Adrenal gland (tissue), 5 donors: ENCODE measurements around the gene NOP56.

Experiments used
- POLR2A ChIP-seq, 2 donors: fragments of 450-650 bp; IDR thresholded peaks; one replicate each; pipeline ENCODE4 v1.6.1; 2017; ENCODE audit warnings: antibody characterized with exemption in 2 of 2, mild to moderate bottlenecking in 2 of 2, moderate library complexity in 1 of 2
- TF ChIP-seq, protein P1 (sequence below), 6 experiments: fragments of 450-650 bp in 4 of 6; fragments of 200-600 bp in 2 of 6; sonication (generic) in 1 of 6; IDR thresholded peaks; 1 replicate in 5 of 6; 2 replicates in 1 of 6; pipeline versions ENCODE4 v1.5.1 to v1.8.0; 2016 to 2021; ENCODE audit warnings: antibody characterized with exemption in 6 of 6, mild to moderate bottlenecking in 2 of 6, moderate library complexity in 1 of 6
- donor health status: DM: no; HTN: no; CAD: no.

DNA sequence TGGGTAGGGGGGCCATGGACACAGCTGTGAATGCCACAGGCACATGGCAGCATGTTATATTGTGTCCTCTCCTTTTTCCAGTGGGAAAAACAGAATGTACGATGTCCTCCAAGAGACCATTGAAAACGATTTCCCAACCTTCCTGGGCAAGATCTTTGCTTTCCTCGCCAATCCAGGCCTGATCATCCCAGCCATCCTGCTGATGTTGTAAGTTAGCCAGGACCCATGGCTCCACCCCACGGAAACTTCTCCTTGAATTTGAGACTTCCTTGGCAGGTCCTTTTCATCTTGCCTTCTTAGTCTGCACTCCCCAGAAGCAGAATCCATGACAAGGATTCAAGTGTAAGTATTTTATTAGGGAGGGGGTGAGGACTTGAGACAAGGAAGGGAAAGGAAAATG lies 28.2 kb upstream of the NOP56 start:
- TF ChIP-seq, protein P1, sequence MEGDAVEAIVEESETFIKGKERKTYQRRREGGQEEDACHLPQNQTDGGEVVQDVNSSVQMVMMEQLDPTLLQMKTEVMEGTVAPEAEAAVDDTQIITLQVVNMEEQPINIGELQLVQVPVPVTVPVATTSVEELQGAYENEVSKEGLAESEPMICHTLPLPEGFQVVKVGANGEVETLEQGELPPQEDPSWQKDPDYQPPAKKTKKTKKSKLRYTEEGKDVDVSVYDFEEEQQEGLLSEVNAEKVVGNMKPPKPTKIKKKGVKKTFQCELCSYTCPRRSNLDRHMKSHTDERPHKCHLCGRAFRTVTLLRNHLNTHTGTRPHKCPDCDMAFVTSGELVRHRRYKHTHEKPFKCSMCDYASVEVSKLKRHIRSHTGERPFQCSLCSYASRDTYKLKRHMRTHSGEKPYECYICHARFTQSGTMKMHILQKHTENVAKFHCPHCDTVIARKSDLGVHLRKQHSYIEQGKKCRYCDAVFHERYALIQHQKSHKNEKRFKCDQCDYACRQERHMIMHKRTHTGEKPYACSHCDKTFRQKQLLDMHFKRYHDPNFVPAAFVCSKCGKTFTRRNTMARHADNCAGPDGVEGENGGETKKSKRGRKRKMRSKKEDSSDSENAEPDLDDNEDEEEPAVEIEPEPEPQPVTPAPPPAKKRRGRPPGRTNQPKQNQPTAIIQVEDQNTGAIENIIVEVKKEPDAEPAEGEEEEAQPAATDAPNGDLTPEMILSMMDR (IDR thresholded peaks at IDR 0.05) = no peak
- TF ChIP-seq POLR2A (IDR thresholded peaks at IDR 0.05) = no peak
